Nephron progenitor cell (in vitro differentiated cells): ENCODE results near the gene SCT.

Experiments
- DNase-seq: peaks from one replicate; pipeline ENCODE4 v3.0.0; 2021
- H3K27ac Mint-ChIP-seq: 2 replicates; pipeline ENCODE4 v1.8.0; 2021; ENCODE audit warnings: mild to moderate bottlenecking, moderate library complexity, mixed read lengths
- H3K27me3 Mint-ChIP-seq: 2 replicates; pipeline ENCODE4 v1.8.0; 2021; ENCODE audit warnings: mild to moderate bottlenecking, low read depth, mixed read lengths; ENCODE audit not compliant: poor library complexity
- H3K36me3 Mint-ChIP-seq: 2 replicates; pipeline ENCODE4 v1.8.0; 2021; ENCODE audit warnings: low read depth, mixed read lengths
- H3K4me1 Mint-ChIP-seq: 2 replicates; pipeline ENCODE4 v1.8.0; 2021; ENCODE audit warnings: mixed read lengths
- H3K4me3 Mint-ChIP-seq: 2 replicates; pipeline ENCODE4 v1.8.0; 2021; ENCODE audit warnings: mild to moderate bottlenecking, moderate library complexity, mixed read lengths
- H3K9me3 Mint-ChIP-seq: 2 replicates; pipeline ENCODE4 v1.8.0; 2021; ENCODE audit warnings: mild to moderate bottlenecking, moderate library complexity, mixed read lengths
- CTCF ChIP-seq: fragments of 200-600 bp; sonication (generic); IDR thresholded peaks from 2 replicates; pipeline ENCODE4 v1.5.0; 2021; ENCODE audit warnings: antibody characterized with exemption

Gene SCT

GRCh38 chr11:646214-646613, 19.2 kb upstream of the SCT start:
- Mint-ChIP-seq H3K9me3 (no peaks in the 10 kb centered on the region), H3K4me3 (no peak overlapping the region), H3K36me3 (peaks cover 29% of the 10 kb centered on the region), H3K27ac (no peak overlapping the region), H3K27me3 (peaks cover 7% of the 10 kb centered on the region), H3K4me1 (no peaks in the 10 kb centered on the region)
- no peak for TF ChIP-seq CTCF
- no peak for DNase-seq

GRCh38 chr11:645536-645935, 18.6 kb upstream of the SCT start:
- Mint-ChIP-seq H3K4me3 (no peak overlapping the region), H3K4me1 (no peaks in the 10 kb centered on the region), H3K36me3 (peaks cover 22% of the 10 kb centered on the region), H3K9me3 (no peaks in the 10 kb centered on the region), H3K27me3 (peaks cover 9% of the 10 kb centered on the region), H3K27ac (no peak overlapping the region)
- no peak for TF ChIP-seq CTCF
- no peak for DNase-seq

GRCh38 chr11:643849-644738, 17.1 kb upstream of the SCT start:
- Mint-ChIP-seq H3K27me3 (peaks cover 15% of the 10 kb centered on the region), H3K9me3 (no peaks in the 10 kb centered on the region), H3K4me3 (no peak overlapping the region), H3K36me3 (peaks cover 14% of the 10 kb centered on the region), H3K4me1 (peaks cover 1% of the 10 kb centered on the region), H3K27ac (no peak overlapping the region)
- no peak for TF ChIP-seq CTCF
- DNase-seq = no peak

DNA sequence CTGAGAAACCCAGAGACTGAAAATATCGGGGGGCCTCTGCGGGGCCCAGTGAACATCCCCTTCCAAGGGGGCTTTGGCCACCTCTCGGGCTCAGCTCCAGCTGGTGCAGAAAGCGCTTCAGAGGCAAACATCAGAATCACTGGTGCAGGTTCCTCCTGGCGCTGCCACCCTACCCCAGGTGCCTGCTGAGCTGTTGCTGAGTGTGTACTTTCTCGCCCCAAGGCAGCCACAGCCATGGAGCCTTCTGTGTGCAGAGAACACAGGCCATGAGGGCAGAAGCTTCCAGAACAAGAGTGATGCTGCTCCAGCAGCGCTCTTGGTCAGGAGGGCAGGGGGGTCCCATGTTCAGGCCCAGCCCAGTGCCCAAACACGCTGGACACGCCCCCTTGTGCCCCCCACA, 16.4 kb upstream of the SCT start:
- no peak for DNase-seq
- no peaks in the 10 kb centered on the region for H3K9me3 Mint-ChIP-seq
- H3K27ac Mint-ChIP-seq = no peak overlapping the region
- peaks cover 9% of the 10 kb centered on the region for H3K4me1 Mint-ChIP-seq
- H3K4me3 Mint-ChIP-seq = no peak overlapping the region
- H3K27me3 Mint-ChIP-seq = peaks cover 22% of the 10 kb centered on the region
- no peak for TF ChIP-seq CTCF
- peaks cover 6% of the 10 kb centered on the region for H3K36me3 Mint-ChIP-seq

- DNase-seq = no peak
- TF ChIP-seq CTCF = no peak
- Mint-ChIP-seq H3K4me1 (peaks cover 19% of the 10 kb centered on the region), H3K27ac (no peak overlapping the region), H3K4me3 (no peak overlapping the region), H3K27me3 (peaks cover 34% of the 10 kb centered on the region), H3K9me3 (no peaks in the 10 kb centered on the region), H3K36me3 (no peaks in the 10 kb centered on the region)
Observed at GRCh38 chr11:641806-642370, 14.9 kb upstream of the SCT start.
